ENCODE results near the gene FAM135A. TPM values are rescaled to one million over a fixed set of nuclear protein-coding genes. Genes with fewer than 3 reads are reported as not detected.
"Not testable (repeated sequence)": the region's sequence is repeated elsewhere in the genome, so short reads cannot be mapped to it uniquely, and the experiment has no call there.

Gene FAM135A
- total RNA-seq, 1 experiment from 2014 or later, result 29.1 TPM

- Histone ChIP-seq H3K4me3 (ENCODE audit: insufficient read depth, low read depth, low read length) (peak overlapping the region; percentile 95), H3K27me3 (ENCODE audit: control insufficient read depth, insufficient read depth, low read length) (no peaks in the 10 kb centered on the region), H3K36me3 (replicated peaks; ENCODE audit: control insufficient read depth, insufficient read depth, low read length) (no peaks in the 10 kb centered on the region)
- peak; percentile 23 for DNase-seq
Observed at GRCh38 chr6:70413992-70414494, 735 bp downstream of the FAM135A start.

GRCh38 chr6:70414813-70415212 is 1.5 kb downstream of the FAM135A start:
- DNase-seq, result no peak
- H3K27me3 ChIP-seq (ENCODE audit: control insufficient read depth, insufficient read depth, low read length), result no peaks in the 10 kb centered on the region
- H3K36me3 ChIP-seq (replicated peaks; ENCODE audit: control insufficient read depth, insufficient read depth, low read length), result no peaks in the 10 kb centered on the region
- H3K4me3 ChIP-seq (ENCODE audit: insufficient read depth, low read depth, low read length), result peak overlapping the region; percentile 95

GRCh38 chr6:70415247-70415646 is 1.9 kb downstream of the FAM135A start:
- H3K27me3 ChIP-seq (ENCODE audit: control insufficient read depth, insufficient read depth, low read length), result no peaks in the 10 kb centered on the region
- no peak overlapping the region for H3K4me3 ChIP-seq (ENCODE audit: insufficient read depth, low read depth, low read length)
- no peak for DNase-seq
- no peaks in the 10 kb centered on the region for H3K36me3 ChIP-seq (replicated peaks; ENCODE audit: control insufficient read depth, insufficient read depth, low read length)

GRCh38 chr6:70415660-70416059 is 2.4 kb downstream of the FAM135A start:
- Histone ChIP-seq H3K4me3 (ENCODE audit: insufficient read depth, low read depth, low read length) (no peak overlapping the region), H3K36me3 (replicated peaks; ENCODE audit: control insufficient read depth, insufficient read depth, low read length) (no peaks in the 10 kb centered on the region), H3K27me3 (ENCODE audit: control insufficient read depth, insufficient read depth, low read length) (no peaks in the 10 kb centered on the region)
- DNase-seq, result no peak

GRCh38 chr6:70421509-70421908 is 8.2 kb downstream of the FAM135A start:
- DNase-seq, result no peak
- H3K27me3 ChIP-seq (ENCODE audit: control insufficient read depth, insufficient read depth, low read length), result no peaks in the 10 kb centered on the region
- no peaks in the 10 kb centered on the region for H3K36me3 ChIP-seq (replicated peaks; ENCODE audit: control insufficient read depth, insufficient read depth, low read length)
- no peak overlapping the region for H3K4me3 ChIP-seq (ENCODE audit: insufficient read depth, low read depth, low read length)

GRCh38 chr6:70423189-70424134 is 10.2 kb downstream of the FAM135A start:
- Histone ChIP-seq H3K4me3 (ENCODE audit: insufficient read depth, low read depth, low read length) (no peak overlapping the region), H3K36me3 (replicated peaks; ENCODE audit: control insufficient read depth, insufficient read depth, low read length) (no peaks in the 10 kb centered on the region; the same call in 1 of the 2 replicates), H3K27me3 (ENCODE audit: control insufficient read depth, insufficient read depth, low read length) (no peaks in the 10 kb centered on the region)
- no peak for DNase-seq

- Histone ChIP-seq H3K4me3 (ENCODE audit: insufficient read depth, low read depth, low read length) (no peak overlapping the region), H3K27me3 (ENCODE audit: control insufficient read depth, insufficient read depth, low read length) (no peaks in the 10 kb centered on the region), H3K36me3 (replicated peaks; ENCODE audit: control insufficient read depth, insufficient read depth, low read length) (no peaks in the 10 kb centered on the region; the same call in 1 of the 2 replicates)
- DNase-seq, result no peak
Observed at GRCh38 chr6:70424291-70424690, 11.0 kb downstream of the FAM135A start.

GRCh38 chr6:70436320-70436719 is 23.0 kb downstream of the FAM135A start:
- no peaks in the 10 kb centered on the region for H3K27me3 ChIP-seq (ENCODE audit: control insufficient read depth, insufficient read depth, low read length)
- H3K36me3 ChIP-seq (replicated peaks; ENCODE audit: control insufficient read depth, insufficient read depth, low read length), result peaks cover under 1% of the 10 kb centered on the region
- DNase-seq, result no peak
- H3K4me3 ChIP-seq (ENCODE audit: insufficient read depth, low read depth, low read length), result no peak overlapping the region

- DNase-seq, result no peak
- peaks cover 4% of the 10 kb centered on the region for H3K36me3 ChIP-seq (replicated peaks; ENCODE audit: control insufficient read depth, insufficient read depth, low read length)
- H3K4me3 ChIP-seq (ENCODE audit: insufficient read depth, low read depth, low read length), result no peak overlapping the region
- no peaks in the 10 kb centered on the region for H3K27me3 ChIP-seq (ENCODE audit: control insufficient read depth, insufficient read depth, low read length)
Observed at GRCh38 chr6:70445001-70445400, 31.7 kb downstream of the FAM135A start.

GRCh38 chr6:70447343-70448070 is 34.2 kb downstream of the FAM135A start:
- not testable (repeated sequence) for H3K4me3 ChIP-seq (ENCODE audit: insufficient read depth, low read depth, low read length); H3K36me3 ChIP-seq (replicated peaks; ENCODE audit: control insufficient read depth, insufficient read depth, low read length); H3K27me3 ChIP-seq (ENCODE audit: control insufficient read depth, insufficient read depth, low read length); DNase-seq

GRCh38 chr6:70453899-70454298 is 40.6 kb downstream of the FAM135A start:
- DNase-seq; H3K4me3 ChIP-seq (ENCODE audit: insufficient read depth, low read depth, low read length); H3K36me3 ChIP-seq (replicated peaks; ENCODE audit: control insufficient read depth, insufficient read depth, low read length); H3K27me3 ChIP-seq (ENCODE audit: control insufficient read depth, insufficient read depth, low read length): not testable (repeated sequence)

GRCh38 chr6:70456735-70457134 is 43.4 kb downstream of the FAM135A start:
- Histone ChIP-seq H3K4me3 (ENCODE audit: insufficient read depth, low read depth, low read length) (no peak overlapping the region), H3K36me3 (replicated peaks; ENCODE audit: control insufficient read depth, insufficient read depth, low read length) (no peaks in the 10 kb centered on the region; the same call in 1 of the 2 replicates), H3K27me3 (ENCODE audit: control insufficient read depth, insufficient read depth, low read length) (no peaks in the 10 kb centered on the region)
- DNase-seq, result no peak

- DNase-seq, result no peak
Observed at GRCh38 chr6:70459235-70459634, 45.9 kb downstream of the FAM135A start.

GRCh38 chr6:70459699-70460098 is 46.4 kb downstream of the FAM135A start:
- DNase-seq; H3K27me3 ChIP-seq (ENCODE audit: control insufficient read depth, insufficient read depth, low read length); H3K4me3 ChIP-seq (ENCODE audit: insufficient read depth, low read depth, low read length); H3K36me3 ChIP-seq (replicated peaks; ENCODE audit: control insufficient read depth, insufficient read depth, low read length): not testable (repeated sequence)

More at GRCh38 chr6:70459235-70459634, 45.9 kb downstream of the FAM135A start:
- Histone ChIP-seq H3K4me3 (ENCODE audit: insufficient read depth, low read depth, low read length) (no peak overlapping the region), H3K27me3 (ENCODE audit: control insufficient read depth, insufficient read depth, low read length) (no peaks in the 10 kb centered on the region), H3K36me3 (replicated peaks; ENCODE audit: control insufficient read depth, insufficient read depth, low read length) (no peaks in the 10 kb centered on the region)
